NB4 (cell line): Measurements from ENCODE around the gene CCDC180.

Source experiments
- CTCF ChIP-seq: IDR thresholded peaks from one replicate; pipeline ENCODE4 v1.5.1; 2012; ENCODE audit warnings: low read depth, low read length
- MAX ChIP-seq: IDR thresholded peaks from 2 replicates; pipeline ENCODE4 v1.6.1; 2011; ENCODE audit warnings: low read depth, low read length
- MYC ChIP-seq: IDR thresholded peaks from 2 replicates; pipeline ENCODE4 v1.6.1; 2011; ENCODE audit warnings: low read depth, low read length
- POLR2A ChIP-seq: IDR thresholded peaks from 2 replicates; pipeline ENCODE4 v1.6.1; 2011; ENCODE audit warnings: mild to moderate bottlenecking; ENCODE audit not compliant: insufficient read length; ENCODE audit errors: extremely low read depth

DNA sequence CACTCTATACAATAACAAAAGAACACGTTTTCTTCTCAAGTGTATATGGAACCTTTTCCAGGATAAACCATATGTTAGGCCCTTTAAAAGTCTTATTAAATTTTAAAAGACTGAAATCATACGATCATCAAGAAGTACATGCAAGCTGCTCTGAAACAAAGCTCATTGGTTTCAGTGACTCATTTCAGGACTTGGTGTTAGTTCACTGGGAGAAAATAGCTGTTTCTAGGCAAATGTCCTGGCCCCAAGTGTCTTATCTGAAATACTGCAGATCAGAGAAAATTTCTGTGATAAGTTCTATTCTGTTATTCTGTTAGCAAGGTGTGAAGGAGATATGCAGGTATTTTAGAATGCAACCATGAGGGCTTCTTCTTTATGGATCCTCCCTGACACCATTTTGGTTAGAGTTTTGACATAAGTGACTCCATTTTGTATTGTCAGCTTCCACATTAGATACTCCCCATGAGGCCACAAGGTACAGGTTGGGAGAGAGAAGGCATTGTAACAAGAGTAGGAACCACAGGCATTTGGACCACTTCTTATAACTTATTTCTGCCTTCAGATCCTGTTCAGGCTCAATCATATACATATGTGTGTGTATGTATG, 7.5 kb upstream of the CCDC180 start:
- TF ChIP-seq CTCF (no peak), POLR2A (no peak), MAX (no peak), MYC (no peak)
